ENCODE results near the gene XRRA1. TPM values are rescaled to one million over a fixed set of nuclear protein-coding genes. Genes with fewer than 3 reads are reported as not detected.
"Not testable (repeated sequence)": the region's sequence is repeated elsewhere in the genome, so short reads cannot be mapped to it uniquely, and the experiment has no call there.

Gene XRRA1
- total RNA-seq, 2 experiments from 2014 or later, result 32.2 to 39.4 TPM

DNA sequence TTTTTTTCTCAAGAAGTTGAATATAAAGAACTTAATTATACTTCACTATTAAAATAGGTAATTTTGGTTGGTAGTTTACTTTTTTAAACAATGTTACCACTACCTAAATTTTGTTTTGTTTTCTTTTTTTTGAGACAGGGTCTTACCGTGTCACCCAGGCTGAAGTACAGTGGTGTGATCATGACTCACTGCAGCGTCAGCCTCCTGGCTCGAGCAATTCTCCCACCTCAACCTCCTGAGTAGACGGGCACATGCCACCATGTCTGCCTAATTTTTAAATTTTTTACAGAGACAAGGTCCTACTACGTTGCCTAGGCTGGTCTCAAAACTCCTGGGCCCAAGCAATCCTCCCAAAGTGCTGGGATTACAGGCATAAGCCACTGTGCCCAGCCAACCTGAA lies 17.8 kb upstream of the XRRA1 start:
- H3K4me3 Mint-ChIP-seq, result no peak overlapping the region
- DNase-seq, result no peak
- CTCF ChIA-PET, result no interaction called here
- peaks cover 22% of the 10 kb centered on the region for H3K4me1 Mint-ChIP-seq
- no peaks in the 10 kb centered on the region for H3K27me3 Mint-ChIP-seq
- no peak for ATAC-seq
- H3K36me3 Mint-ChIP-seq, result peaks cover 41% of the 10 kb centered on the region
- no peak overlapping the region for H3K27ac Mint-ChIP-seq
- H3K9me3 Mint-ChIP-seq (ENCODE audit: low read depth), result no peaks in the 10 kb centered on the region

DNA sequence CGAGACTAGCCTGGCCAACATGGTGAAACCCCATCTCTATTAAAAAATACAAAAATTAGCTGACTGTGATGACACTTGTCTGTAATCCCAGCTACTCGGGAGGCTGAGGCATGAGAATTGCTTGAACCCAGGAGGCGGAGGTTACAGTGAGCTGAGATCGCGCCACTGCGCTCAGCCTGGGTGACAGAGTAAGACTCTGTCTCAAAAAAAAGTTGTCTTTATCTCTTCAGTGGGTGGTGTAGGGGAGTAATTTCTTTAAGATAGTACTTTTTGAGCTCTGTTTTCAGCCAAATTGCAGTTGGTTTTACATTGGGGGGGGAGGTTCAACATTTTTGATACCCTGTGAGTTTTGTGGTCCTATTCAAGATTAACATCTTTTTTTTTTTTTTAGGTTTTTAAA lies 11.2 kb upstream of the XRRA1 start:
- not testable (repeated sequence) for DNase-seq; H3K27ac Mint-ChIP-seq; H3K27me3 Mint-ChIP-seq; H3K9me3 Mint-ChIP-seq (ENCODE audit: low read depth); H3K4me3 Mint-ChIP-seq; ATAC-seq
- CTCF ChIA-PET, result interaction anchor here (1.0 to 1.6 kb wide), 4 partner anchors 9 to 51 kb away, joined by 3 to 5 read pairs (median 4); no protein-coding TSS in a partner anchor
- peaks cover 38% of the 10 kb centered on the region for H3K36me3 Mint-ChIP-seq
- peaks cover 49% of the 10 kb centered on the region for H3K4me1 Mint-ChIP-seq

DNA sequence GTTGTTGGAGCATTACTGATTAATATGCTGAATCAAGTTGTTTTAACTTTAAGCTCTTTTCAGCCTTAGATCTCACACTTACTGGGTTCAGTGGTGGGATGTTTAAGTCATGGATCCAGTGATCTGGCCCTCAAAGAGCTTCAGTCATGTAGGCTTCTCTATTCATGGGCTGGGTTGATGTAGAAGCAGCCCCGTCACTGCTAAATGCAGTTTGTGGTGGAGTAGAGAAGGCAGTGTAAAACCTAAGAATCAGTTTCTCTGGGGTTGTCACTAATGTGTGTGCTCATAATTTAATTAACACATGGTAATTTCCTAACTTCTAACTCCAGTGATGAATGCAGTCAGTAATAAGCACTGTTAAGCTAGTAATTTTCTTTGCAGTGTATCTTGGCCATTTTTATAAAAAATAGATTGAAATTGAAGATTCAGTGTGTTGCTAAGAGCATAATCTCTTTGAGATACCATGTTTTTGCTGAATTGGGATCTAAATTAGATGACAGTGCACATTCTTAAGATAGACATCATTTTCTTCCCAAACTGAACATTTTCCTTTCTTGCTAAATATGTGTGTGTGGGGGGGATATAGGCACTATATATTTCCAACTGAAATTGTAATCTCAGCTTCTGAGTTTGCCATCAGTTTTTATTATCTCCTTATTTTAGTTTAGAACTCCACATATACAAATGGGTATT lies 9.2 kb upstream of the XRRA1 start:
- no peaks in the 10 kb centered on the region for H3K9me3 Mint-ChIP-seq (ENCODE audit: low read depth)
- no peak overlapping the region for H3K27ac Mint-ChIP-seq
- no peak for DNase-seq
- H3K4me3 Mint-ChIP-seq, result no peak overlapping the region
- no peak for ATAC-seq
- H3K4me1 Mint-ChIP-seq, result peaks cover 51% of the 10 kb centered on the region
- no peaks in the 10 kb centered on the region for H3K27me3 Mint-ChIP-seq
- peaks cover 39% of the 10 kb centered on the region for H3K36me3 Mint-ChIP-seq
- CTCF ChIA-PET, result no interaction called here

DNA sequence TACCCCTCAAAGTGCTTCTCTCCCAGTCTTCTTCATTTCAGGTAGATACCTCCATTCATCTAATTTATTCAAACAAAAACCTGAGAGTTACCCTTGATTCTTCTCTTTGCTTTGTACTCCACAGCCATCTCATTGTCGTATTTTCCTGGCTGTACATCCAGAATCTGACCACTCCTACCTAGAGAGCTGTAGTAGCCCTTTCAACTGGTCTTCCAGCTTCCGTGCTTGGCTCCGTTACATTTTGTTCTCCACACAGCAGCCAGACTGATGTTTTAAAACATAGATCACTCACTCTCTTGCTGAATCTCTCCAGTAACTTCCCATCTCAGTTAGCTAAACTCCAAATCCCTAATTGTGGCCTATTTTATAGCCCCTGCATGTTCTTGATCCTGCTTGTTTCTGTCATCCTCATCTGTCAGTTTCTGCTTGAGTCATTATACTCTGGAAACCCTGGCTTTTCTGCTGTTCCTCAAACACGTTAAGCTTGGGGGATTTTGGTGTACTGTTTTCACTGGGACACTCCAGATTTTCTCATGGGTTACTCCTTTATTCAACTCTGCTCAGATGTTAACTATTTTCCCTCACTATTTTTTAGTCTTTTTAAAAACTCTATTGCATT lies 7.6 kb upstream of the XRRA1 start:
- ATAC-seq (no peak), DNase-seq (no peak)
- CTCF ChIA-PET, result interaction anchor here (1.0 kb wide), 1 partner anchor 27 kb away, joined by 3 read pairs; no protein-coding TSS in a partner anchor
- H3K36me3 Mint-ChIP-seq, result peaks cover 42% of the 10 kb centered on the region
- no peaks in the 10 kb centered on the region for H3K27me3 Mint-ChIP-seq
- H3K4me3 Mint-ChIP-seq, result no peak overlapping the region
- H3K27ac Mint-ChIP-seq, result no peak overlapping the region
- no peaks in the 10 kb centered on the region for H3K9me3 Mint-ChIP-seq (ENCODE audit: low read depth)
- peaks cover 52% of the 10 kb centered on the region for H3K4me1 Mint-ChIP-seq

DNA sequence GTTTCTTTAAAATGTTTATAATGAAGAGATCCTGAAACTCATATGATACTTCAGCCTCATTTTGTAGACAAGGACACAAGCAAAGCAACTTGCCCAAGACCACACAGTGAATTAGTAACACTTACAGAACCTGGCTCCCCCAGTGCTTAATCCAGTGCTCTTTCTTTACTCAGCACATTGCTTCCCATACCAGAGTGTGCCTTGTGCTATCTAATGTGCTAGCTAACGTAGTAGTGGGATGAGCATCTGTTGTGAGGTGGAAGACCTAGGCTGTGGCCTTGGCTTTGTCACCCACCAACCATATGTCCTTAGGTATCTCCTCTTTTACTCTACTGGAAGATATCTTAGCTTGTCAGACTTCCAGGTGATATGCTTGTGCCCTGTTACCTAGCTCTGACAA lies 5.3 kb upstream of the XRRA1 start:
- Mint-ChIP-seq H3K27me3 (no peaks in the 10 kb centered on the region), H3K4me1 (peaks cover 59% of the 10 kb centered on the region), H3K36me3 (peaks cover 45% of the 10 kb centered on the region), H3K9me3 (ENCODE audit: low read depth) (no peaks in the 10 kb centered on the region), H3K4me3 (no peak overlapping the region), H3K27ac (no peak overlapping the region)
- ATAC-seq, result no peak
- CTCF ChIA-PET, result interaction anchor here (1.8 kb wide), 1 partner anchor 68 kb away, joined by 5 read pairs; no protein-coding TSS in a partner anchor
- DNase-seq, result no peak

DNA sequence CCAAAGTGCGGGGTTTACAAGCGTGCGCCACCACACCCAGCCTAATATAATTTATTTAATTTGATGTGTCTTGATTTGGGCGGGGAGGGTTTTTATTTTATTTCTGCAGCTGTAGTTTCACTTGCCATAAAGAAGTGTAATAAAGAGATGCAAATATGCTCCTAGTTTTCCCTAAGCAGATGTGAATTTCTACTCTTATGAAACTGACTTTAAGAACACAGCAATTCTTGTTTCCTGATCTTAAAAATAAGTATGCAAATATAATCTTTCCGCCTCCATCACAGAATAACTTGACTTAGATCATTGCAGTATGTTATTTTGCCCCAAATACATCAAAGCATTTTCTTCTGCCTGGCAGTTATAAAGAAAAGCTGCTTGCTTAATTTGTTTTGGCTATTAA lies 4.6 kb upstream of the XRRA1 start:
- no peak for DNase-seq
- peaks cover 59% of the 10 kb centered on the region for H3K4me1 Mint-ChIP-seq
- no peak overlapping the region for H3K27ac Mint-ChIP-seq
- H3K27me3 Mint-ChIP-seq, result no peaks in the 10 kb centered on the region
- CTCF ChIA-PET, result interaction anchor here (0.9 to 1.8 kb wide), 2 partner anchors 24 to 69 kb away, joined by 5 read pairs; no protein-coding TSS in a partner anchor
- no peaks in the 10 kb centered on the region for H3K9me3 Mint-ChIP-seq (ENCODE audit: low read depth)
- peaks cover 43% of the 10 kb centered on the region for H3K36me3 Mint-ChIP-seq
- H3K4me3 Mint-ChIP-seq, result no peak overlapping the region
- ATAC-seq, result no peak

DNA sequence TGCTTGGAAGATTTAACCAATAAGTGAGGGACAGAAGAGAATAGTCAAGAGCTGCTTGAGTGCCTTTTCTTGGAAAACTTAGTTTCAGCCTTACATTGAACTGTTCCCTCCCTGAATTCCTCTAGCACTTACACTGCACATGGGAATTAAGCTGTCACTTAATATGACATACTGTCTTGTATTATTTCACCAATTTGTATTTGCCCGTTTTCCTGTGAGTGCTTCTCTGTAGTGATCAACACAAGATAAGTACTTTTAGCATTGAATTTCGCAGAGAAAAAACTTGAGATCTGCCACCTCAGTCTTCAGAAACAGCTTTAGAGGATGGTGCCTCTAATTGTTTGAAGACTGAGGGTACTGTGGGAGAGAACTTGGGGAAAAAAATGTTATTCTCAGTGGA lies 3.9 kb upstream of the XRRA1 start:
- no peak for DNase-seq
- no peak overlapping the region for H3K4me3 Mint-ChIP-seq
- H3K4me1 Mint-ChIP-seq, result peaks cover 59% of the 10 kb centered on the region

DNA sequence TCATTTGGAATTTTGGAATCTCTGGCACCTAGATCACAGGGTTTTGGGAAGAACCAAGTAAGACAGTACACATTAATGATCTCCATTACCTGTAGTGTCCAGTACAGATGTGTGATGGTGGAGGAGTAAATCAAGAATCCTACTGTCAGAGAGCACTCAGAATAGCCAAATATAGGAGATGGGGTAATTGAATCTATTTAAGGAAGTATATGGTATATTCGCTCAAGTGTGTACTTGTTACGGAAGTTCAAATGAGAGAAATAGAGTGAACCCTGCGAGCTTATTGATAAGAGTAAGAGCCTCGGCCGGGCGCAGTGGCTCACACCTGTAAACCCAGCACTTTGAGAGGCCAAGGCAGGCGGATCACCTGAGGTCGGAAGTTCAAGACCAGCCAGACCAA lies 2.3 kb upstream of the XRRA1 start:
- no peak overlapping the region for H3K27ac Mint-ChIP-seq

More for the DNA sequence above, 3.9 kb upstream of the XRRA1 start:
- no peaks in the 10 kb centered on the region for H3K9me3 Mint-ChIP-seq (ENCODE audit: low read depth)
- H3K36me3 Mint-ChIP-seq, result peaks cover 43% of the 10 kb centered on the region
- no peak overlapping the region for H3K27ac Mint-ChIP-seq
- no peaks in the 10 kb centered on the region for H3K27me3 Mint-ChIP-seq
- CTCF ChIA-PET, result interaction anchor here (1.8 kb wide), 1 partner anchor 70 kb away, joined by 5 read pairs; no protein-coding TSS in a partner anchor
- no peak for ATAC-seq

DNA sequence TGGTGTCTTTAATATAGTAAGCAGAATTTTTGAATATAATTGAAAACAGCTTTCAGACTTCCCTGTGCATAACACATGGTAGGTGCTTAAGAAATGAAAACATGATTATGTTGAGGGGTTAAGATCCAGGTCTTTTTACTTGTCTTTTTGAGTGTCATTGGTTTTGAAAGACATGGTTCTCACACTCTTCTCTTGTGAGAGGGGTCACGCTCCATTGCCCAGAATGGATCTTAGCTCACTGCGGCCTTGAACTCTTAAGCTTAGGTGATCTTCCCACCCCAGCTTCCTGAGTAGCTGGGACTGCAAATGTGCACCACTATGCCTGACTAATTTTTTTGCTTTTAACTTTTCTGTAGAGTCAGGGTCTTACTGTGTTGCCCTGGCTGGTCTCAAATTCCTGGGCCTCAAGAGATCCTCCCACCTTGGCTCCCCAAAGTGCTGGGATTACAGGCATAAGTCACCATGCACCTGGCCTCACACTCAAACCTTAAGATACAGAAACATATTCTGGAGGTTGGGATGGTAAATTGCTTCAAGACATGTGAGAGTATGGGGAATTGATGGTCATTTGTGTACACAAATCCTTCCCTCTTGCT lies 1.6 kb upstream of the XRRA1 start:
- DNase-seq (no peak), ATAC-seq (no peak)
- no peaks in the 10 kb centered on the region for H3K27me3 Mint-ChIP-seq
- H3K4me1 Mint-ChIP-seq, result peaks cover 54% of the 10 kb centered on the region
- H3K36me3 Mint-ChIP-seq, result peaks cover 47% of the 10 kb centered on the region
- CTCF ChIA-PET, result no interaction called here
- H3K4me3 Mint-ChIP-seq, result peak overlapping the region; percentile 98
- peak overlapping the region; percentile 98 for H3K27ac Mint-ChIP-seq
- H3K9me3 Mint-ChIP-seq (ENCODE audit: low read depth), result no peaks in the 10 kb centered on the region

More for the DNA sequence above, 2.3 kb upstream of the XRRA1 start:
- CTCF ChIA-PET, result no interaction called here
- DNase-seq, result no peak
- Mint-ChIP-seq H3K27me3 (no peaks in the 10 kb centered on the region), H3K4me3 (peak overlapping the region; percentile 98), H3K36me3 (peaks cover 43% of the 10 kb centered on the region), H3K9me3 (ENCODE audit: low read depth) (no peaks in the 10 kb centered on the region), H3K4me1 (peaks cover 55% of the 10 kb centered on the region)
- no peak for ATAC-seq

DNA sequence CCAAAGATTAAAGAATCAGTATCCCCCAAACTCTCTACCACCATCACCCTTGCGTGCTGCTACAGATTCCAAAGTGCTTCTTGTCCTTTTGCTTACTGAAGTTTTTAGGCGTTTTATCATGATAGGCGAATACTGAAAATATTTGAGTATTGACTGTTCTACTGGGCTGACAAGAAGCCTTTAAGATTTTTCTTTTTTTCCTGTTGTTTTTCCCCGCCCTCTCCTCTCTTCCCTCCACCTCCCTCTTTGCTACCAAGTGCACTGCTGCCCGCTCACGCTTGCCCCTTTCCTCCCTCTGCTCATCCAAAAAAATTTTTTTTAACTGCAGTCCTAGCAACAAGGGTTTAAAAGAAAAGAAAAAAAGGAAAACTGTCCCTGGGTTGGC lies 854 bp upstream of the XRRA1 start:
- H3K27ac Mint-ChIP-seq, result peak overlapping the region; percentile 98
- H3K4me3 Mint-ChIP-seq, result peak overlapping the region; percentile 98
- H3K4me1 Mint-ChIP-seq, result peaks cover 57% of the 10 kb centered on the region
- CTCF ChIA-PET, result interaction anchor here (1.9 kb wide), 1 partner anchor 10 kb away, joined by 7 read pairs; no protein-coding TSS in a partner anchor
- no peaks in the 10 kb centered on the region for H3K9me3 Mint-ChIP-seq (ENCODE audit: low read depth)
- DNase-seq (no peak), ATAC-seq (no peak)
- H3K36me3 Mint-ChIP-seq, result peaks cover 45% of the 10 kb centered on the region
- H3K27me3 Mint-ChIP-seq, result no peaks in the 10 kb centered on the region

DNA sequence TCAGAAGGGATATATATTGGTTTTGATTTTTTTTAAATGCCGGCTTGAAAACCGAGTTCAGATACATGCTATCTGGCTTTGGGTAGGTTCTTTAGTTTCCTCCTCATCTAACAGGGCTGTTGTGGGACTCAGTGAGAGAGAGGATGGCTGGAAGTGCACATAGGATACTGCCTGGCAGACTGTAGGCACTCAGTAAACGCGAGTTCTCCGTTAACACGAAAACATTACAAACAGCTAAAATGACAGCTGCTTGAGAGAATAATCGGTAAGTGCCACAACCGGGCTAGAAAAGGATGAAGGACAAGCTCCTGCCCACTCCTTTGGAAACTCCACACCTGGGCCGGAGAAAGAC lies 369 bp downstream of the XRRA1 start:
- Mint-ChIP-seq H3K27ac (peak overlapping the region; percentile 98), H3K4me3 (peak overlapping the region; percentile 98), H3K36me3 (peaks cover 49% of the 10 kb centered on the region), H3K27me3 (no peaks in the 10 kb centered on the region), H3K4me1 (peaks cover 52% of the 10 kb centered on the region), H3K9me3 (ENCODE audit: low read depth) (no peaks in the 10 kb centered on the region)
- DNase-seq (no peak), ATAC-seq (peak; percentile 35)
- CTCF ChIA-PET, result interaction anchor here (1.4 to 2.0 kb wide), 3 partner anchors 9 to 40 kb away, joined by 4 to 9 read pairs (median 7); partner anchors contain the start of gene NEU3

DNA sequence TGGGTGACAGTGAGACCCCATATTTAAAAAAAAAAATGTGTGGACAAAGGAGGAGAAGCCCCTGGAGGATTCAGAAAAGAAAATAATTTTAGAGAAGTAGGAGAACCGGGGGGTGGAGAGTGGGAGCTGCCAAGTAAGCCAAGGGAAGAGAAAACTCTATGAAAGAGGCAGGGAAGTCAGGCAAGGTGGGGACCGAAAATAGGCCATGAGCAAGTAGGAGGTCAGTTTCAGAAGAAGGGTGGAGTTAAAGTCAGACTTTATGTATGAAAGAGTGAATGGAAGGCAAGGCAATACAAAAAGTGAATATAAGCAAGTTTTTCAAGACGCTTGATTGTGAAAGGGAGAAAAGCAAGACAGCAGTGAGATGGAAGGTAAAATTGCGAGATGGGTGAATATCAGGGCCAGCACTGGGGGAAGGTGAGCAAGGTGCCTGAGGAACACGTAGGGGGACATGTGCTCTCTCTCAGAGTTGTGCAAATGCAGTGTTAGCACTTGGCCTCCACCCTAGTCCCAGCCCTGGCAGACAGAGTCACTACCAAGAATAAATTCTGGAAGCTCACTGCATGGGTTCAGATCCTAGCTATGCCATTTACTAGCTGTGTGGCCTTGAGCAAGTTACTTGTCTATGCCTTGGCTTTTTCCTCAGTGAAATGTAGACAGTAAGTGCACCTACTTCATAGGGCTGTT lies 6.7 kb downstream of the XRRA1 start:
- CTCF ChIA-PET, result interaction anchor here (1.7 to 1.9 kb wide), 2 partner anchors 10 to 198 kb away, joined by 3 to 6 read pairs; no protein-coding TSS in a partner anchor
- Mint-ChIP-seq H3K9me3 (ENCODE audit: low read depth) (no peaks in the 10 kb centered on the region), H3K27me3 (no peaks in the 10 kb centered on the region), H3K36me3 (peaks cover 65% of the 10 kb centered on the region), H3K4me1 (peaks cover 30% of the 10 kb centered on the region), H3K27ac (no peak overlapping the region), H3K4me3 (no peak overlapping the region)
- ATAC-seq (no peak), DNase-seq (no peak)

DNA sequence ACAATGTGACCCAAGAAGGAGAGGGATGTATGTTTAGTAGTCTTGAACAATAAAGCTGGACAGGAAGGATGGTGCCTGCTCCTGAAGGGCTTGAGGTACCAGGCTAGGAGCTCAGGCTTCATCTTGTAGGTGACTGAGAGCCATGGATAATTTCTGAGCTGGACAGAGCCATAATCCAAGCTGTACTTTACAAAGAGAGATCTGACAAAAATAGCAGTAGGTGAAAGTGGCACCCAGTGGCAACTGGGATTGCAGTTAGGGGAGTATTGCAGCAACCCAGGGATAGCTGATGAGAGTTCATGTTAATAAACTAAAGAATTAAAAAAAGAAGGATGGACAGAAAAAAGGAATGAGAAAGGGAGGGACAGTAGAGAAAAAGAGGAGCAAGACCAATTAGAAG lies 7.4 kb downstream of the XRRA1 start:
- CTCF ChIA-PET, result interaction anchor here (1.7 to 4.7 kb wide), 3 partner anchors 9 to 199 kb away, joined by 3 to 21 read pairs (median 6); no protein-coding TSS in a partner anchor
- Mint-ChIP-seq H3K27me3 (no peaks in the 10 kb centered on the region), H3K36me3 (peaks cover 68% of the 10 kb centered on the region), H3K4me1 (peaks cover 27% of the 10 kb centered on the region), H3K4me3 (no peak overlapping the region), H3K9me3 (ENCODE audit: low read depth) (no peaks in the 10 kb centered on the region), H3K27ac (peak overlapping the region; percentile 2)
- DNase-seq, result no peak
- no peak for ATAC-seq
